DMS114 treated with DMSO at 0.1 percent for 48 hours (cell line): Measurements from ENCODE around the gene UTP20.

ENCODE experiments used
- DNase-seq: peaks from one replicate; lab custom pipeline; 2025; ENCODE audit not compliant: unreplicated experiment; lab: John Stamatoyannopoulos, UW

The UTP20 gene

DNA sequence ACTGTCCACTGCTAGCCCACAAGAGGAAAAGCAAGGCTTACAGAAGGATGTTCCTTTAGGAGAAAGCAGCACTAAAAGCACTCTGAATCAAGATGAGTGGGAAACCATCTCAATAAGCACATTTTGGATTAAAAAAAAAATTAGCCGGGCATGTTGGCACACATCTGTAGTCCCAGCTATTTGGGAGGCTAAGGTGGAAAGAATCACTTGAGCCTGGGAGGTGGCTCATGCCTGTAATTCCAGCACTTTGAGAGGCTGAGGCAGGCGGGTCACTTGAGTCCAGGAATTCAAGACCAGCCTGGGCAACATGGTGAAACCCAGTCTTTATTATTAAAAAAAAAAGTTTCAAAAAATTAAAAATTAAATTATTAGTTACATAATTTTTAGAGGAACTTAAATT, 144.7 kb downstream of the UTP20 start:
- no peak for DNase-seq

DNA sequence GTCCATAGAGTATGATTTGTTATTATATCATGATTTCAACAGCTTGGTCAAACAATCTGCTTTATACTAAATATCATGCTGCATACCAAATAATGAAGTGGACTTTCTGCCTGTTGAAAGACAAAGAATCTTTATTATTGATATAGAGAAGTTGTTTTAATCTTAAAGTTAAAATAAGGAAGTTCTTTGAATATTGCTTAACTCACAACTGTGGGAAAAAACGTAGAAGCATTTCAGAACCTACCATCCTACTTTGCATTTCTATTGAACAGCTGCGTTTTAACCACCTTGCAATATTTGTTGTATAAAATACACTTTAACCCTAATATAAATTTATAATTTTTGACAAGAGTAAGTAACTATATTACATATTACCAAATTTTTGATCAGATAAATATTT, 150.6 kb downstream of the UTP20 start:
- no peak for DNase-seq

DNA sequence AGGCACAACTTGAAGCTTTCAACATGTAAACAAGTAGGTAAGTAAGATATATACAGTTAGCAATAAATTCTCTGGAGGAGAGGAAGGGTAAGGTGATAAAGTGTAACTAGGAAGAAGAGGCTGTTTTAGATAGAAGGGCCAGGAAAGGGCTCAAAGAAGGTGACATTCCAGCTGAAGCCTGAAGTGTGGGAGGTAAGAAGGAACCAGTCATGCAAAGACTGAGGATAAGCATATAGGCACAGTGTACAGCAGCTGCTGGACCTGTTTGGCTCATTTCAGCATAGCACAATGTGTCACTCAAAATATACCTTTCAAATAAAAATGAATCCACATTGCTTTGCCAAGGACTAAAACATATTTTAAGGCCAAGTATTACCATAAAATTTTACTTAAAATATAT, 156.2 kb downstream of the UTP20 start:
- no peak for DNase-seq
